GM10266 (cell line): ENCODE results near the gene CPEB4.

Experiments used
- DNase-seq: peaks from one replicate; pipeline ENCODE4 v3.0.0; 2012; ENCODE audit errors: extremely low spot score
- TF ChIP-seq, protein P1 (sequence below): IDR thresholded peaks from 2 replicates; pipeline ENCODE4 v1.5.1; 2012; ENCODE audit warnings: mild to moderate bottlenecking, low read depth; ENCODE audit not compliant: control insufficient read depth, insufficient read depth; ENCODE audit errors: missing control alignments

Gene CPEB4

DNA sequence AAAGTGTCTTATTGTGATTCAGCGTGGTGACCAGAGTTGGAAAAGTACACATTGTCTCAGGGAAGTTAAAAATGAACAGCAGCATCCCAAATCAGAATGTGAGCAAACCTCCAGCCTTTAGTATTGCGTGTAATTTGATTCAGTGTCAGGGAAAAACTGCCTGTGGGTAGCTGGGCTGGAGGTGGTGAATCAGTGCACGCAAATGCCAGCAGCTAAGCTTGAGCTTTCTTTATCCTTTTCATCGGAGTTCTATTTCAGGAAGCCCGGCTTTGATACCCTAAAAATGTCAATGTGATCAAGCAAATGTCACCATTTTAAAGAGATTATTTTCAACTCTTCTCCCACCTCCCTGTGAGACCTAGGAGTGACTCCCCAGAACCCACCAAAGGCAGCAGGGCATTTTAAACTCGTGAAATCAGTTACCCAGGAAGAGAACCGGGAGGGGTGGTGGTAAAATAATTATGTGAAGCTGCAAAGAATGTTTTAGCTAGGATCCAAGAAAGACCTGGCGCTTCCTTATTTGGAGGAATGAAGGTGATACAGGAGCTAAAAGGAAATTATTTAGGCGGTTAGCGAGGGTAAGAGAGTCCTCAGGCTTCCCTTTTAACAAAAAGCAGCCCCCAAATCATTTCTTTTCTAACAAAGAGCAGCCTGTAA is 75.2 kb downstream of the CPEB4 start:
- DNase-seq: no peak
- TF ChIP-seq, protein P1, sequence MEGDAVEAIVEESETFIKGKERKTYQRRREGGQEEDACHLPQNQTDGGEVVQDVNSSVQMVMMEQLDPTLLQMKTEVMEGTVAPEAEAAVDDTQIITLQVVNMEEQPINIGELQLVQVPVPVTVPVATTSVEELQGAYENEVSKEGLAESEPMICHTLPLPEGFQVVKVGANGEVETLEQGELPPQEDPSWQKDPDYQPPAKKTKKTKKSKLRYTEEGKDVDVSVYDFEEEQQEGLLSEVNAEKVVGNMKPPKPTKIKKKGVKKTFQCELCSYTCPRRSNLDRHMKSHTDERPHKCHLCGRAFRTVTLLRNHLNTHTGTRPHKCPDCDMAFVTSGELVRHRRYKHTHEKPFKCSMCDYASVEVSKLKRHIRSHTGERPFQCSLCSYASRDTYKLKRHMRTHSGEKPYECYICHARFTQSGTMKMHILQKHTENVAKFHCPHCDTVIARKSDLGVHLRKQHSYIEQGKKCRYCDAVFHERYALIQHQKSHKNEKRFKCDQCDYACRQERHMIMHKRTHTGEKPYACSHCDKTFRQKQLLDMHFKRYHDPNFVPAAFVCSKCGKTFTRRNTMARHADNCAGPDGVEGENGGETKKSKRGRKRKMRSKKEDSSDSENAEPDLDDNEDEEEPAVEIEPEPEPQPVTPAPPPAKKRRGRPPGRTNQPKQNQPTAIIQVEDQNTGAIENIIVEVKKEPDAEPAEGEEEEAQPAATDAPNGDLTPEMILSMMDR: no peak

DNA sequence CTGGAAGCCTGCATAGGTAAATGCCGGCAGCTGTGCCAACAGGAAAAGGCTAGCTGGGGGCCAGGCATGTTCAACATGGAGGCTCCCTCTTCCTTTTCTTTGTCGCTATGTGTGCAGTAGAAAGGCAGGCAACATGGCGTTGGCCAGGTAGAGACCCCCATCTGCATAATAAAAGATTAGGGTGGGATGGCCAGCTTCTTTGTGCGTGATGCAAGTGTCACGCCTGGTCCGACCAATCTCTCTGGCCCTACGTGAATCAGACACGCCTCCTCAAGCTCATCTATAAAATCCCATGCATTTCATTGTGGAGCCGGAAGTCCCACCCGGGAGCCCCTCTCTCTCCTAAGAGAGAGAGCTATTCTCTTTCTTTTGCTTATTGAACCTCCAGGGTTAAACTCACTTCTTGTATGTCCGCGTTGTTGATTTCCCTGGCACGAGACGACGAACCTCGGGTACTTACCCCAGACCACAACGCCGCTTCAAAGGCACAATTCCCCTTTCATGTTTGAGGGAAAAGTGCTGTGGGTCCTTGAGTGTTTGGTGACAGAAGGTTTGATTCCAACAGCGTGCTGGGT is 75.8 kb downstream of the CPEB4 start:
- TF ChIP-seq, protein P1: no peak
- no peak for DNase-seq

DNA sequence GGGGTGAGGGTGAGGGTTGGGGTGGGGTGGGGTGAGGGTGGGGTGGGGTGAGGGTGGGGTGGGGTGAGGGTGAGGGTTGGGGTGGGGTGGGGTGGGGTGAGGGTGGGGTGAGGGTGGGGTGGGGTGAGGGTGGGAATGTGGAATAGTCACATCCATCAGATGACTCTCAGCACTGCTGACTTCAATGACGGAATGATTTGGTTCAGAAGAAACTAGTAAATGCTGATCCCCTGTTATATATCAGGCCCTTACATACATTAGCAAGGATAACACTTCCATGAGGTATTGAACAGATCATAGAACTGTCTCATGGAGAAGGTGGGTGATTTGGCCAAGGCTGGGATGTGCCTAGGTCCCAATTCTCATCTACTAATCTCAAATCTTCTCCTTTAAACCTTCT is 76.4 kb downstream of the CPEB4 start:
- TF ChIP-seq, protein P1: no peak
- no peak for DNase-seq

DNA sequence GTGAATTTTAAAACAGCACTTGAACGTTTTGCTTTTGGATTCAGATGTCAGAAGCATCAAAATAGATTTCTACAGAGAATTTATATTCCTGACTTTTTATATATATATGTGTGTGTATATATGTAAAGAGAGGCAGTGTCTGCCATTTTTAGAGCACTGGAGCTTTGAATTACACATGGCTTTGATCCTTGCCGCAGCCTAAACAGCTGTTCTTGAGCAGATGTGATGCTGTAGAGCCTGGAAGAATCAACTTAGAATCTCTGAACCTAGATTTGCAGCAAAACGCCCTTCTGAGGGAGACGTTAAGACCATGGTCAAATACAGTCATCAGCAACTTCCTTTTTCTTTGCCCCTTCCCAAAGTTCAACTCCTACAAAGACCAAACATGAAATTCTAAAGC is 79.1 kb downstream of the CPEB4 start:
- no peak for DNase-seq
- TF ChIP-seq, protein P1: no peak

DNA sequence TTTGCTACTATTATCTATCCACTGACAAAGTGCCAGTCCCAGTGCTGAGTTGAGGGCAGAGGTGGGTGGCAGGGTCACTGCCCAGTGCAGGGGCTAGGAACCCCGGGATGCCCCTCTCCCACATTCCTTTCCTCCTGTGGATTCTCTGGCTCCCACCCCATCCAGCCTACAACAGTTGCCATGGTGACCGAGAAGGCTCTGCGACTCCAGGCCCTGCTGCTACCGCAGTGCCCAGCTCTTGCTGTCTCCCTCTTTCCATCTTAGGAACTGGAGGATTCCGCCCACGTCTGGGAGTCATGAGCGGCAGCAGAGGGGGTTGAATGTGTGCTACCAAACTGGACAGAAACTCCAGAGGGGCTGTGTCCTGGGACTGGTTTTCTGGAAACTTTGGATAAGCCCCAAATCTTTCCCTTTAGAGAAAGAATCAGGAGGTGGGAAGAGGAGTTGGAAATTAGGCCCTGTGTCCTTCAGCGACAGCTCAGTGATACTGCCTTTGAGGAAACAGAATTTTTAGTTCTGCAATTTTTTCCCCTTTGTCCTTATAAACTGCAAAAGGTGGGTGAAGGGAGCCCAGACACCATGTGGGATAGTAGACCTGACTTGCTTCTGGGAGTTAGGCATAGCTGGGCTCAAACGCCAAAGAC is 80.1 kb downstream of the CPEB4 start:
- no peak for DNase-seq
- TF ChIP-seq, protein P1: no peak

DNA sequence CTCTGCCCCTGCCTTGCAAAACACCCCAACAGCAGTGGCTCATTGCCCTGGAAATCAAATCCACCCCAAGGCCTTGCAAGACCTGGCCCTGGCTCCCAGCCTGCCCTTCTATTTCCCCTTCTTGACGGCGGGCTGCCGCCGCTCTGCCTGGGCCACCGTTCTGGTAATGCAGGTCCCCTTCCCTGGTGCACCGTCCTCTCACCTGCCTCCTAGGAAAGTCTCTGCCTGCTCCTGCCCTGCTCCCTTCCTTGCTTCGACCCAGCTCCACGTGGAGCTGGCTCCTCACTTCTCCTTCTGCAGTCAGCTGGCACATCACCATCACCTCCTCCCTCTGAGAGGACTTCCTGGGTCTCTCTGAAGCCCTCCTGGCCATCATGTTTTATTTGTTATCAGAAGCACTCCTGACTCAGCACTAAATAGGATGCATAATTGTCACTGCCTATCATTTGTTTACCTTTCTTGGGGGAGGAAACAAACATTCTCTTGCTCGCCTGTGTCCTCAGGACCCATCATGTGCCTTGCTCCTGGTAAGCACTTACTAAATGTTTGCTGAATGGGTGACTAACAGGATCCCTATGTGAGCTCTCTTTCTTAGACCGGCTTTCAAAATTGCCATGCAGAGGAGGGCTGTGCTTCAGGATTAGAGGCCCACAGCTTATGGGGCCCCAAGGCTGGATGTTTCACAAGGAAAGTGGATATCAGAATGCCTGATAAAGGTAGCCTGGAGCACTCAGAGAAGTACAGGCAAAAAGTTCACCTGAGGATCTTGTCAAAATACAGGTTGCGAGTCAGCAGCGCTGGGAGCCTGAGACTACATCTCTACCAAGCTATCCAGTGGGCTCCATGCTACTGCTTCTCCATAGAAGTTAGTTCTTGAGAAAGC is 81.3 kb downstream of the CPEB4 start:
- no peak for DNase-seq
- TF ChIP-seq, protein P1: no peak
